Daoy (cell line): ENCODE measurements around the gene ZNF778. TPM values are rescaled to one million over a fixed set of nuclear protein-coding genes. Genes with fewer than 3 reads are reported as not detected.
"Not testable (repeated sequence)": the region's sequence is repeated elsewhere in the genome, so short reads cannot be mapped to it uniquely, and the experiment has no call there.

Experiments used
- DNase-seq: peaks from one replicate; pipeline ENCODE4 v3.0.0-alpha.2; 2015; ENCODE audit warnings: low read depth
- total RNA-seq: library from RNA; depleted of rRNA; stranded (reverse); fragments of >200 nt; shearing (Covaris generic); gene quantifications from 2 replicates; pipeline ENCODE4 v1.2.3, GENCODE V29; 2014

ZNF778 gene
- total RNA-seq, 1 experiment from 2014 or later: 3.4 TPM

DNA sequence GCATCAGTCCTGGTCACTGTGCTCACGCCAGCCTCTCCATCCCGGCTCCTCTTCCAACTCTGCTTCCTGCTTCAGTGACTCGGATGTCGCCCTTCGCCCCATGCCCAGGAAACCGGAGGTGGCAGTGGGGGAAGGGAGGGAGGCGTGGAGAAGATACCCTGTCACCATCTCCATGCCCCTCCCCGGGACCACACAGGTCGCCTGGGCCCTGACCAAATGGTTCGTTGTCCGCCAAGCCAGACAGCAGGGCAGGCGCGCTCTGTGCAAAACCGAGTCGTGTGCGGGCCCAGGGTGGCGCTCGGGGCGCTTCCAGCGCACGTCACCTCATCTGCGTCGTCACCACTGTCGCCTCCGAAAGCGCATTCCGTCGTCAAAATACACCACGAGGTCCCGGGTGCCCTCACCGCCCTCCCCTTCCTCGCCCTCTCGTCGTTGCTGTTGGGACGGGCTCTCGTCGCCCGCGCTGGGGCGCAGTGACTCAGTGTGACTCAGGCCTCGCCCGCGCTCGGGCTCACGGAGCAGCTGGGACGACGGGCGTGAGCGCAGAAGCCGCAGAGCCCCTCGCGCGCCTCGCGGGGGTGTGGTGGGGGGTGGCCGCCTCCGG, 39.2 kb downstream of the ZNF778 start:
- DNase-seq: peak; percentile 72

DNA sequence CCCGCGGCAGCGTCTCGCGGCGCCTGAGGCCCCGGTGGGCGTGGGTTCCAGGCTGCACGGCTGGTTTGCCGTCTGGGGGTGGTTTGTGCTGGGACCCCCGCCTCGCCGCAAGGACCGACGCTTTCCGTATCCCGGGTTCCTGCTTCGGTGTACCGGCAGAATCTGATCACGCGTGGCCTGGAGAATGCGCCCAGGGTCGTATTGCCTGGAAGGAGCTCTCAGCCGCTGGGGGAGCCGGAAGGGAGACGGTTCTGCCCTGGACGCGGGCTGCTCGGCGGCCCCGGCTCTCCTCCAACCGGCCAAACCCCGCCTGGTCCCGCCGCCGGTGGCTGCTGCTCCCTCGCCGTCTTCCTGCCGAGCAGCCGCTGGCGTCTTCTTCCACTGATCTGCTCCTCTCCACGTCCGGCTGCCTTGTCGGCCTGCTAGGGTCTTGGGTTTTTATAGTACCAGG, 39.8 kb downstream of the ZNF778 start:
- peak; percentile 37 for DNase-seq

GRCh38 chr16:89257757-89258465, 40.4 kb downstream of the ZNF778 start:
- no peak for DNase-seq

GRCh38 chr16:89259901-89260300, 42.4 kb downstream of the ZNF778 start:
- DNase-seq: not testable (repeated sequence)

DNA sequence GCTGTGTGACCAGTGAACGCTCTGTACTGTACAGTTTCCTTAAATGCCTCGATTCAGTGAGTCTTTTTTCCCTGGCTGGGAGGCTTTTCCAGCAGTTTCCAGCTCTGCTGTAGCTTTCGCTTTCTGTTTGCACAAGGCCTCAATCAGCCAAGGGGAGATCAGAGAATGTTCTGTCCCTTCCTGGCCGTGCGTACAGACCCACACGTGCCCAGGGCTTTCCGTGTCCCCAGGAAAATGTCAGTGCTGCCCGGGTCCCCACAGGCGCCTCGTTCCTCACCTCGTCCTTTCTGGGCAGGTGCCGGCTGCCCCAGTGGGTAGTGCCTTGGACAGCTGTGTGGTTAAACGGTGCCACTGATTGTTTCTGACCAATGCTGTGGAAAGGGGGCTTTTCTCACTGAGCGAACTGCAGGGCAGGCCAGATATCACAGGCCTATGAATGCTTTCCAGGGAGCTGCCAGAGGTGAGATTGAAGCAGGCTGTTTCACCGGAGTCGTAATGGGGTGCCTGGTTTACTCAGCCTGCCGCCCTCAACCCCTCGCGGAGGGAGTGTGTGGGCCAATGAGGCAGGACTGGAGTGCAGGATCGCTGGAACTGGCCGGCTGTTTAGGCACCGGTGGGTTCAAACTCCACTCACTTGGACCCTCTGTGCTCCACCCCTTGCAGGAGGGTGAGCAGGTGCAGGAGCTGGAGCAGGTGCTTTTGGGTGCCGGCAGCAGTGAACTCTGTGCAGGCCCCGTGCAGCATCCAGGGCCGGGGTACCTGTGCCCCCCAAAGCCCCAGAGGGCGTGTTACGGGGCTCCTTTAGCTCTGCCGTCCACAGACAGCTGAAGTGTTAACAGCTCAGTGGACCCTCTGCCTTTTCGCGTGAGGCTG, 44.4 kb downstream of the ZNF778 start:
- no peak for DNase-seq

DNA sequence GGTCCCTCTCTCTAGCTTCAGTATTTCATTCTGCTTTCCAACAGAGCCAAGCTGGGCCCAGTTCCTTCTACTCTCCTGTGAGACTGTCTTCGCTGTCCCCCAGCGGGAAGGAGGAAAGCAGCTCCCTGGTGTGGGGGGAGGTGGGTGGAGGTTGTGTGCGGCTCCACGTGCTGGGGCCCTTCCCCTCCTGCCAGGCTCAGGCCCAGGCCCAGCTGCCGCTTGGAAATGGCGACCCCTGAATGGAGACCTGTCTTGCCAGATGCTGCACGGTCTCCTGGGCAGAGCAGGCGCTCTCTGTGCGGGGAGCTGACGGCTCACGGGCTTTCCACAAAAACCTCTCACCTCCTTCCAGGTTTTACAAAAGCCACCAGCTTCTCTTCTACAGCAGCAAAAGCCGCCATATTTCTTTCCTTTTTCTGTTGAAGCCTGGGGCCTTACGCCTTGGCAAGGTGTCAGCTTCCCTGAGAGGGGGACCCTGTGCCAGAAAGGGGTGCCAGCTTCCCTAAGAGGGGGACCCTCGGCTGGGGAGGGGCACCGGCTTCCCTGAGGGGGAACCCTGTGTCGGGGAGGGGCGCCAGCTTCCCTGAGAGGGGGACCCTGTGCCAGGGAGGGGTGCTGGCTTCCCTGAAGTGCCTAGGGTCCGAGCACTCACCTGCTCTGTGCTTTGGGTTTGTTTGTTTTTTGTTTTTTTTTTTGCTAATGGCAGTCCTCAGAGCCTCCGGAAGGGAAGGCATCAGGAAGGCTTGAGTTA, 47.5 kb downstream of the ZNF778 start:
- no peak for DNase-seq

DNA sequence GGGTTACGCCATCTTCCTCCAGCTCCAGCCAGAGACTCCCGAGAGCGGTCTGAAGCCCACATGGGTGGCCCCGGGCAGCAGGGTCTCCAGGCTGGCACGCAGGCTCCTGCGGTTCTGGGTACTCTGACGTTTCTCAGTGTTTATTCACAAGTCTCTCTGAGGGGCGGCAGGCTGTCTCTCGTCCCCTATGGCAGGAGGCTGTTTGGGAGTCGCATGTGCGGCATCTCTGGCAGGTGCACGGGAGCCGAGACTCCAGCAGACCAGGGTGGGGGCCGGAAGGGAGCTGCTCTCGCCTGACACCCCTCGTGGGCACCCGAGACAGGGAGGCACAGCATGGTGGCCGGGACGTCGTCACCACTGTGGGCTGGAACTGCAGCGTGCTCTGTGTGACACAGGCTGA, 48.1 kb downstream of the ZNF778 start:
- DNase-seq: no peak

GRCh38 chr16:89266521-89267134, 49.1 kb downstream of the ZNF778 start:
- no peak for DNase-seq

GRCh38 chr16:89267746-89268145, 50.2 kb downstream of the ZNF778 start:
- not testable (repeated sequence) for DNase-seq

GRCh38 chr16:89268585-89268984, 51.1 kb downstream of the ZNF778 start:
- DNase-seq: no peak

DNA sequence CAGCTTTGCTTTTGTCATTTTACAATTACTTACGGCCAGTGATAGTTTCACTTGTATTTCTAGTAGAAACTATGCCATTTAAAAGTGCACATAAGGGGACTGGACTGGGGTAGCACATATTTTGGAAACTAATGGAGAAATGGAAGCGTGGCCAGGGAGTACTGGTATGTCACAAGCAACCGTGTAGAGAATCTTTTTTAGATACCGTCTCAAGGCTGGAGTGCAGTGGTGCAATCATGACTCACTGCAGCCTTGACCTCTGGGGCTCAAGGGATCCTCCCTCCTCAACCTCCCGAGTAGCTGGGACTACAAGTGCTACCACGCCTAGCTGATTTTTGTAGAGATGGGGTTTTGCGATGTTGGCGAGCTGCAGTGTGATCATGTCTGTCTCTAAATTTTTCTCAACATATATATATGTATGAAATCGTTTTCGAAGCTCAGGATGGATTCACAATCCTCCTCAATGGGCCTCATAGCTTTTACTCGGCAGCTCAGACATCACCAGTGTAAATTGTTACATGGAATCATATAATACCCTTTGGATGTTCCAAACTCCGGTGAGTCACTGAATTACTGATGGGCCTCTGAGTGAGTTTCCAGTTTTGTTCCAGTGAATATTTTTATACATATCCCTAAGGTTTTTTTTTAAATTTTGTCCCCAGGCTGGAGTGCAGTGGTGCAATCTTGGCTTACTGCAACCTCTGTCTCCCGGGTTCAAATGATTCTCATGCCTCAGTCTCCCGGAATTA, 51.7 kb downstream of the ZNF778 start:
- DNase-seq: no peak

GRCh38 chr16:89269805-89270665, 52.5 kb downstream of the ZNF778 start:
- no peak for DNase-seq

DNA sequence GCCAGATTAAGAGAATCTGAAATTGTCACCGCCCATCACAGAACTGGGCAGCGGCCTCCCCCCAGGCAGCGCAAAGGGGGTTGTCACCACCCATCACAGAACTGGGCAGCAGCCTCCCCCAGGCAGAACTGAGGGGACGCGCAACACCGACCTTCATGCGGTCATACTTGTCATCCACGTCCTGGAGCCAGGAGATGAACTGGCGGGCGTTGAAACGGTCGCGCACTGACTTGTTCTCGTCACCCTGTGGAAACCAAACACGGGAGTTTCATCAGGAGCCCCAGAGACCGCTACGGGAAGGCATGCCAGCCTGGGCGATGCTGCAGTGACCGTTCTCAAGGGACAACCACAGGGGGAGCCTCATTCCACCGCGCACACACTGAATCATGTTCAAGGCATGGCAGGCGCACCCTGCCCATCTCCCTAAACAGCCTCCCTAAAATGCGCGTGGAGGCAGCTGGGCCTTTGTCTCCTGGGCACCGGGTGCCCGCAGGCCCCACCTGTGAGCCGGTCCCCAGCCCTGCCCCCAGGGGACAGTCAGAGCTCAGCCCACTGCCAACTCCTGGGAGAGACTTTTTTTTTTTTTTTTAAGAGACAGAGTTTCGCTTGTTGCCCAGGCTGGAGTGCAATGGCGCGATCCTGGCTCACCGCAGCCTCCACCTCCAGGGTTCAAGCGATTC, 53.3 kb downstream of the ZNF778 start:
- no peak for DNase-seq

DNA sequence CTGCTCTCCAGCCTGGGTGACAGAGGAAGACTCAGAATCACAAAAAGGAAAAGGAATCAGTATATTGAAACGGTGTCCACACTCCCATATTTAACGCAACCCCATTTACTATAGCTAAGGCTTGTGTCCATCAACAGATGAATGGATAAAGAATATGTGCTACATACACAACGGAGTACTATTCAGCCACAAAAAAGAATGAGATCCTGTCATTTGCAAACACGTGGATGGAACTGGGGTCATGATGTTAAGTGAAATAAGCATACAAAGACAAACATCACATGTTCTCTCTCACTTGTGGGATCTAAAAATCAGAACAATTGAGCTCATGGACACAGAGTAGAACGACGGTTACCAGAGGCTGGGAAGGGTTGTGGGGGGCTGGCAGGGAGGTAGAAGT, 55.1 kb downstream of the ZNF778 start:
- no peak for DNase-seq

- no peak for DNase-seq
These were observed 56.4 kb downstream of the ZNF778 start for GRCh38 chr16:89273741-89274472.

DNA sequence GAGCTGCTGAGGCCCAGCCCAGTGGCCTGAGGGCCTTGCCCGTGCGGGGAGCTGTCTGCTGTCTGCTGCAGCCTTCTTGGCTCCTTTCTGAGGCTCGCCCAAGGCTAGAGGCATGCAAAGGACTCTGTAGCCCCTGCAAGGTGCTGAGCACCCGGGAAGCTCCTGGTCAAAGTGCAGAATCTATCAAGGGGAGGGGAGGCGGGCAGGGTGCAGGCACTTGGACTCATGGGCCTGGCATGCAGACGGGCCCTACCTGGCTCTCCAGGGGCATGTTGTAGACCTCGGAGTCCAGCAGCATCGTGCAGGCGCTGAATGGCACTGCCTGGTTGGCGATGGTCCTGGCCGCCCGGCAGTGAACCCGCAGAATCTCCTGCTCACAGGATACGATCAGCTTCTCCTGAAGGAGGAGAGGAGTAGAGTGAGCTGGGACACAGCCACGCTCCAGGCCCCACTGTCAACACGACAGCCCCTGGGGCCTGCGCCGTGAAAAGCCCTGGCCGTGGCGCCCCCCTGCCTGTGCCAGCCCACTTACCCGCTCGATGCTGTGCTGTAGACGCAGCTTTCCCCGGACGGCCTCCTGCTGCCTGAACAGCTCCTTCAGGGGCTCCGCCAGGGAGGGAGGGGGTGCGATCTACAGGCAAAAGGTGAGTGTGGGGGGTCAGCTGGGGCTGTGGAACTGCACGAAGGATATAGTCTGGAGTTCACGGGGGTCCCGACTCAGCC, 57.2 kb downstream of the ZNF778 start:
- DNase-seq: no peak

DNA sequence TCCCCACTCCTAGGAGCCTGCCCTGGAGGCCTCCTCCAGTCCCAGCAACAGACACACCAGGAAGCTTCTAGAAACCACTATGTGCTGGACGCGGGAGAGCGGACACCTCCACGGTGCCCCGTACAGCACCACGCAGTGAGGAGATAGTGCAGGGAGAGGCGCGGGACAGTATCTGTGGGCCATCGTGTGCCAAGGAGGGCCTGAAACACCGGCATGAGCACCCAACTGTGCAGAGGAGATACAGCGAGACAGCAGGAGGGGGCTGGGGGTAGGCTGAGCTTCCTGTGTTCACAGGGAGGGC, 57.7 kb downstream of the ZNF778 start:
- no peak for DNase-seq
